Dermis lymphatic vessel endothelial cell (primary cell): Measurements from ENCODE around the gene SLC24A2. TPM values are rescaled to one million over a fixed set of nuclear protein-coding genes. Genes with fewer than 3 reads are reported as not detected.

Source experiments
- total RNA-seq: library from RNA; depleted of rRNA; stranded (reverse); fragments of >200 nt; gene quantifications from 2 replicates; pipeline ENCODE4 v1.2.1, GENCODE V29; 2014

SLC24A2 gene
- total RNA-seq, result not detected in 2 replicates

GRCh38 chr9:19788614-19789271, at the start of gene SLC24A2:
TSS of gene SLC24A2 (minus strand) at chr9:19789037.

